HG02973 (cell line): ENCODE data around the gene LFNG.

Source experiments
- ATAC-seq: cut with Tn5 transposase; IDR thresholded peaks from one replicate; pipeline ENCODE4 v1.9.1; 2021; ENCODE audit warnings: moderate library complexity; ENCODE audit not compliant: unreplicated experiment

LFNG gene

DNA sequence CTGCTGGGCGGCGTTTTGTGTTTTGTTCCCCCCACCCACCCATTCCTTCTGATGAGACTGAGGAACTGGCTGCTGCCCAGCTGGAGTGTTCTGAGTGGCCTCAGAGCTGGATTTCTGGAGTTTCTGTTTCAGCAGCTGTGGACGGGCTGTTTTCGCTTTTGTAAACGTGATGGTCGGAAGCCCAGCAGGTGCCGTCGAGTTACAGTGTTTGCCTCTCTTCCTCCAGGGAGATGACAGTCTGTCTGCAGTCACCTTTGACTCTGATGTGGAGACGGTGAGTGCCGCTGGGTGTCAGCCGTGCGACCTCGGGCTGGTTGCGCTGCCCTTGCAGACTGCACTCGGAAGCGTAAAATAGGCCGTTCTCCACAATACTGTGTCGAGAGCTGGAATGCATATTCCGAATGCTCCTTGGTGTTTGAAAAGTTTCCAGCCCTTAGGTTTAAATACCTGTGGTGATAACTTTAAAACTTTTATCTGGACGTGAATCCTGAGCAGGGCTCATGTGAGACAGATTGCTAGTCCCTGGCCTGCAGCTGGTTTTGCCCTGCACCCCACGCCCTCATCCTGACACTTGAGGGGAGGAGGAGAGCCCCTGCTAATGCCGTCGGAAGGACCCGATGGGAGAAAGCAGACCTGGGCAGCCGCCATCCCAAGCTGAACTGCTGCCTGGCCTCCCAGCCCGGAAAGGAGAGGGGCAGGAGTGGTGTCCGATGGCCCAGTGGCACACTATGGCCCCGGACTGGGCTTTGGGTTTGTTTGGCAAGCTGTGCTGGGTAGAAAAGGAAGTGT lies 47.5 kb downstream of the LFNG start:
- no peak for ATAC-seq

DNA sequence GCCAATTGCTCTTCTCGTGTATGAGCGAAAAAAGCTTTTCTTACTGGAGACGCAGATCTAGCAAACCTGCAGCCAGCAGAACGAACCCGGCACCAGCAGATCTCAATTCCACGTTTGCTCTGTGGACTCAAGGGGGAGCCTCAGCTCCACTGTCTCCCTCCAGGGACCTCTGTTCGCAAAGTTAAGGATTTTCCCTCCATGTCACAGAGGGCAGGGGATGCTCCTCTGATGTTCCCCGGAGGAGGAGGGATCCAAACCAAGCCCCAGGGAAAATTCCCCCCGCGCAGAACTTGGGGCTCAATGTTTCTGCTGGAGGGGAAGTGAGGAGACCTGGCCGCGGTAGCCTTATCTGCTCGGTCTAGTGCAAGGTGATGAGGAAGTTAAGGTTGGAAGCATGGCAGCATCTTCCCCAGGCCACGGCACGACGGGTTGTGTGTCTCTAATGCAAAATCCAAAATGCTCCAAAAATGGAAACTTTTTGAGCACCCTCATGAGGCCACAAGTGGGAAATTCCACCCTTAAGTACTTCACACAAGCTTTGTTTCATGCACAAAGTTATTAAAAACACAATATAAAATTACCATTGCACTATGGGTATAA lies 48.2 kb downstream of the LFNG start:
- no peak for ATAC-seq

DNA sequence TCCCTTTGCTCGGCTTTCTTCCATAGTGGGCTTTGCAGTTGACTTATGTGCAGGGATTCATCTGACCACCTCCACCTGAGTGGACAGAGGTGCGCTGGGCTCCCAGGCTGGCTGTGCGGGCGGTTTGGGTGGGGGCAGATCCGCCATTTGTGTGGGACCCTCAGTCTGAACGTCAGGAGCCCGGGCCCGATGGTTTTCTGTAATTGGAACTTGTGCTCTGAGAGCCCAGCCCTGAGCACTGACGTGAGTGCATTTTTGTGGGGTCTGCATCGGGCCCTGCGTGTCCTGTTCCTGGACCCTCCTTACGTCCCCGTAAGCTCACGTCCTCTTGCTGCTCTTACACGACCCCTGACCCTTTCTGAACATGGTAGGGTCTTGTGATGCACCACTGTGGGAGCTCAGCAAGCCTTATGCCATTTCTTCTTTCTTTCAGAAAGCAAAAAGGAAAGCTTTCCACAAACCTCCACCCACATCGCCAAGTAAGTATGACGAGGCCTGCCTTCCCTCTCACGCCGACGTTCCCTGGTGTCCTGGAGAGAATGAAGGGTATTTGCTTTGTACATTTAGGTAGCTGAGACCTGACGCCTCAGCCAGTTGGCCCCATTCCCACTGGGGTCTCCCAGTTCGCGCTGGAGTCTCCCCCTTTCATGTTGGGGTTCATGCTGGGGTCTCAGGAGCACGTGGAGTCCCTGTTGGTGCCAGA lies 49.1 kb downstream of the LFNG start:
- ATAC-seq: no peak

DNA sequence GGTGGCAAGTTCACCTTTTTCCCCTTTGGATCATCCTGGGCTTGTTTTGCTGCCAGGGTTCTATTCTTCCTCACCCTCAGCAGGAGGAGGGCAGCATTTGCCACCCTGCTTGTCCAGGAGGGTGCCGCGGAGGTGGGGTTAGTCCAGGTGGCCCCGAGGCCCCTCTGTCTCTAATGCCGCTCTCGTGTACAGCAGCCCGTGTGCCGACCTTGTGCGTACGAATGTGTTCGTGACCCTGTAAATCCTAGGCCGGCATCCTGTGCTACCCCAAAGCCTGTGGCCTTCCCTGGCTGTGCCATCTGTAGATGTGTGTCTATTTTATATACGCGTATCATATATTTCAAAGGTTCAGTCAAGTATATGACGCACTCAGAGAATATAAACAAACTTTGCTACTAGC lies 49.8 kb downstream of the LFNG start:
- ATAC-seq: no peak

DNA sequence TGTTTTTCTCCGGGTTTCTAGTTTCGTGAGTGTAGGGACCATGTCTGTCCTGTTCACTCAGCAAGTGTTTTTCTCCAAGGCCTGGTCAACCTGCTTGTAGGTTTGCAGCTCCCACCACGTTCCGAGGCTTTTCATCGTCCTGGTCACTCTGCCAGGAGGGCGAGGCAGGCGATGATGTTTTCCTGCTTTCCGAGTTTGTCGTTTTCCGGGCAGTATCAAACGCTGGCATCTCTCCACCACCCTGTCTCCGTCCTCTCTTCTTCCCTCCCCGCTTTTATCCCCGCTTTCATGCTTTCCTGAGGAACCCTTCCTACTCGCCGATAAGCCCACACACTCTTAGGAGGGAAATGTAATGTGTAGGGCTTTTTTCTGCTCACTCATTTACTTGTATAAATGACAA lies 50.4 kb downstream of the LFNG start:
- no peak for ATAC-seq

DNA sequence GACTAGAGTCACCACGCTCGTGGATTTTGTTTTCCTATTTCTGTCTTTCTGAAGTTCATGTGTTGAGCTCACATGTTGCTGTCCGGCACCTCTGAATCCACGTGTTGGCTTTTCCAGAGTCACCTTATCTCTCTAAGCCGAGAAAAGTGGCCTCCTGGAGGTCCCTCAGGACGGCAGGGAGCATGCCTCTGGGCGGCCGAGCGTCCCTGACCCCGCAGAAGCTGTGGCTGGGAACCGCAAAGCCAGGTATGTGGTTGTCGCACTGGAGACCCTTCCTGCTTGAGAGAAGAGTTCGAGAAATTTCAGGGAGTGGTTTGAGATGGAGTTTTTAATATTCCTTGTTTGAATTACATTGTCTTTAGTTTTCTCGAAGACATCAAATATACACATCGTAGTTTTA lies 51.8 kb downstream of the LFNG start:
- ATAC-seq: no peak

DNA sequence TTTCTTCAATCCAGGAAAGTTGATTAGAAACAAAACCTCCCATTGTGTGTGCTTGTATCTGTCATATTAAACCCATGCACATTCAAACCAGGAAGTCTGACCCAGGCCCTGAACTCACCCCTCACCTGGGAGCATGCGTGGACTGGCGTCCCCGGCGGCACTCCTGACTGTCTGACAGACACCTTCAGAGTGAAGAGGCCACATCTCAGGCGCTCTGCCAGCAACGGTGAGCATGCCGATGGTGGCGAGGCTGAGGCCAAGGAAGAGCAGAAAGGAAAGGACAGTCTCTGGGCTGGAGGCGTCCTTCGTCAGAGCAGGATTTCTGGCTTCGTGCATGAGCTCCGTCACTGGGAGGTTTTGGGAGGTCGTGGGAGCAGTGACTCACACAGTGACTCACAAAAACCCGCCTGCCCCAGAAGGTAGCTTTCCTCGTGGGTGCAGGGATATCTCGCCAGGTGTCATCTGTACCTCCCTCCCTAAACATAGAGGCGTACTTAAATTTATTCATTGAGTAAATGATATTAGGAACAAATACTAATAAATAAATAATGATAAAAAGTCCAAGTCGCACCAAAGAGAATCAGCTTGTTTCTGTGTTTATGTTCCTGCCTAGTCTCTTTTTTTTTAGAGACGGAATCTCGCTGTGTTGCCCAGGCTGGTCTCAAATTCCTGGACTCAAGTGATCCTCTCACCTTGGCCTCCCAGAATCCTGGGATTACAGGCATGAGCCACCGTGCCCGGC lies 52.7 kb downstream of the LFNG start:
- ATAC-seq: no peak

DNA sequence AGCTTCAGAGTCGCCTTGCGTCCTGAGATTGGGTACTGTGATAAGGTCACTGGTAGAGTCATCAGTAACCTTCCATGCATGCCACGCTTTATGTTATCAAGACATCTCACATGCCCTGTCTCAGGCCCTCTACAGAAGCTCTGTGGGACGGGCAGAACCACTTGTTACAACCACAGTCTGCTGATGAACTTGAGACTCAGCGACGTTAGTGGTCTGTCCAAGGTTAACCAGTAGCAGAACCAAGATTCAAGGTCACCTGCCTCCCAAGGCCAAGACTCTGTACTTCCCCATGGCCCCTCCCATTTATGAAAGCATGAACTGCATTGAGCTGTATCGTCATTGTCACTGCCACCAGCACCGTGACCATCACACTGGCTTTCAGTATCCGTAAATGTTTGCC lies 54.2 kb downstream of the LFNG start:
- no peak for ATAC-seq

DNA sequence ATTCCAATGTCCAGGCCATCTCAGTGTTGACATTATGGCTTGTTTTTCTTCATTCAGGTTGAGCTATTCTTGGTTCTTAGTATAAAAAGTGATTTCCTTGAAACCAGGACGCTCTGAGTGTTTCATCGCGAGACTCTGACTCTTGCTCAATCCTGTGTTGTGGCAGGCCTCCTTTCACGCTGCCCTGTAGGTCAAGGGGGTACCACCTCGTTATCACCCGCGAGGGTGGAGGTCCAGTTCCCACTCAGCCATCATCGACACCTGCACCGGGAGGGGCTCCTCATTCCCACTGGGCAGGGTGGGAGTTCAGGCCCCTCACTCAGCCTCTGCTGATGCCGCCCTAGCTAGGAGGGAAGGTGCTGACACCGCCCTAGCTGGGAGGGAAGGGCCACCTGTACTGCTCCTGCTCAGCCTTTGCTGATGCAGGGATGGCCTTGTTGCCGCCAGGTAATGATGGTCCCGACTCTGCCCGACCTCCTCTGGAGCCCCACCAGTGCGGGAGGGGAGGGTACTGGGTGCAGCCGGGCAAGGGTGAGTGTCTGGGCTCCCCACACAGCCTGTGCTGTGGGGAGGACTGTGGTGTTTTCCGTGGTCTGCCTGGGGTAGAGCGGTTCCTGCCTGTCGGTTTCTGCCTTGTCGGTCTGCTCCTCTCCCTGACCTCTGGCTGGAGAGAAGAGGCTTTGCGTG lies 55.6 kb downstream of the LFNG start:
- ATAC-seq: no peak

DNA sequence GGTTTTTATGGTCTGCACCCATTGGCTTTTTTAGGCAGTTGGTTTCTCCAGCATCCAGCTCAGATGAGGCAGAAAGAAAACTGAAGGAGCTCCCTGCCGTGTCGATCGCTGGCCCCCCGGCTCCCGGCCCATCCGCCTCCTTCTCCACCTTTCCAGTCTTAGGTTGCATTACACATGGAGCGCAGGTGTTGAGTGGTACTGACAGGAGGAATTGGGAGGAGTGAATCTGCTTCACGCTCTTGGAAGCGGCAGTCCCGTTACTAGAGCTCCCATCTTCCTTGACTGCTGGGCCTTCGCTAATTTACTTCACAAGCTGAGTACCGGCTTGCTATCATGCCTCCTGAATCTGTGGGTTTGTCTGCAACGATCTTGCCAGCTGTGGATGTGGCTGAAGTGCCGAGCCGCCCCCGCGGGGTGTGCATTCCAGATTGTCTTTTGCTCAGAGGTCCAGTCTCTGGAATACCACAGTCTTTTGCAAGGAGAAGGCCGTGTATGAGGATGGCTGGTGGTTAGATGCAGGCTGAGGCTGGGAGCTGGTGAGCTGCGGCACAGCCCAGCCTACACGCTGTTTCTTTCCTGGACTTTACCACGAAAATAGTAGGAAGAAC lies 56.3 kb downstream of the LFNG start:
- no peak for ATAC-seq

DNA sequence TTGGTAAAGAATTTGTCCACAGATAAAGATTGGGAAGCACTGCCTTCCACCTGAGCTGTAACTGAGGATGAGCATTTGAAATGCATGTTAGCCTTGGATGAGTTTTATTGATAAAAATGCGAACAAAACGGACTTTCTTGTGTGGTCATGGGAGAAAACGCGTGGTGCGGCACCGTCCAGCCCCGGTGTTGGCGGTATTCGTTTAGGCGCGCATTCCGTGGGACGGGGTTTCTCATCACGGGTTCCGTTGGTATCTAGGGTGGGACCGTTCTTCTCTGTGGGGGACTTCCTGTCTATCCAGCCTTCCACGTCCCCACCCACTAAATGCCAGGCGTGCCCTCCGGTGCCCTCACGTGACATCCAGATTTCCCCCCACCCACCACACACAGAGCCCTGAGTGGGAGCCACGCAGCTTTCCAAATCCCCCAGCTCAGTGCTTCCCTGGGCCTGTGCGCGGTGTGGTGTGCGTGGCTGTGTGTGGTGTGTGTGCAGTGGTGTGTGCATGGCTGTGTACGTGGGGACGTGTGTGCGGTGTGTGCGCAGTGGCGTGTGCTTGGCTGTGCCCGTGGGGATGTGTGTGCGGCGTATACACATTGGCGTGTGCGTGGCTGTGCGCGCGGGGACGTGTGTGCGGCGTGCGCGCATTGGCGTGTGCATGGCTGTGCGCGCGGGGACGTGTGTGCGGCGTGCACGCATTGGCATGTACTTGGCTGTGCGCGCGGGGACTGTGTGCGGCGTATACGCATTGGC lies 57.3 kb downstream of the LFNG start:
- no peak for ATAC-seq
